Measurements from ENCODE around the gene PMPCA. TPM values are rescaled to one million over a fixed set of nuclear protein-coding genes. Genes with fewer than 3 reads are reported as not detected.

Gene PMPCA
- total RNA-seq, 1 donor = 36.7 TPM

- H3K4me3 ChIP-seq (ENCODE audit: low read depth, low read length) = no peak overlapping the region
- peak; percentile 24 for TF ChIP-seq CTCF (IDR thresholded peaks at IDR 0.05; ENCODE audit: insufficient read depth, low read length)
- peak; percentile 86 for DNase-seq (ENCODE audit: low read depth)
Measured at GRCh38 chr9:136394312-136395019, 16.0 kb upstream of the PMPCA start.

GRCh38 chr9:136395020-136395340 lies 15.5 kb upstream of the PMPCA start:
- TF ChIP-seq CTCF (IDR thresholded peaks at IDR 0.05; ENCODE audit: insufficient read depth, low read length) = no peak
- H3K4me3 ChIP-seq (ENCODE audit: low read depth, low read length) = no peak overlapping the region
- DNase-seq (ENCODE audit: low read depth) = no peak

- no peak overlapping the region for H3K4me3 ChIP-seq (ENCODE audit: low read depth, low read length)
- no peak for TF ChIP-seq CTCF (IDR thresholded peaks at IDR 0.05; ENCODE audit: insufficient read depth, low read length)
- no peak for DNase-seq (ENCODE audit: low read depth)
Measured at GRCh38 chr9:136395345-136396218, 14.9 kb upstream of the PMPCA start.

GRCh38 chr9:136396219-136396515 lies 14.3 kb upstream of the PMPCA start:
- H3K4me3 ChIP-seq (ENCODE audit: low read depth, low read length) = no peak overlapping the region
- TF ChIP-seq CTCF (IDR thresholded peaks at IDR 0.05; ENCODE audit: insufficient read depth, low read length) = no peak

GRCh38 chr9:136397643-136398042 lies 12.8 kb upstream of the PMPCA start:
- no peak overlapping the region for H3K4me3 ChIP-seq (ENCODE audit: low read depth, low read length)
- DNase-seq (ENCODE audit: low read depth) = no peak
- no peak for TF ChIP-seq CTCF (IDR thresholded peaks at IDR 0.05; ENCODE audit: insufficient read depth, low read length)

More at GRCh38 chr9:136396219-136396515, 14.3 kb upstream of the PMPCA start:
- no peak for DNase-seq (ENCODE audit: low read depth)

- H3K4me3 ChIP-seq (ENCODE audit: low read depth, low read length) = peak overlapping the region; percentile 92
- TF ChIP-seq CTCF (IDR thresholded peaks at IDR 0.05; ENCODE audit: insufficient read depth, low read length) = no peak
- no peak for DNase-seq (ENCODE audit: low read depth)
Measured at GRCh38 chr9:136398286-136398685, 12.2 kb upstream of the PMPCA start.
